GM23338 (cell line): ENCODE results near the gene GRK5. TPM values are rescaled to one million over a fixed set of nuclear protein-coding genes. Genes with fewer than 3 reads are reported as not detected.

Experiments
- microRNA-seq: library from miRNA; unstranded; fragments of <30 nt; microRNA quantifications from one replicate; pipeline ENCODE4, GENCODE V29; 2017
- polyA plus RNA-seq: library from polyadenylated mRNA; unstranded; fragments of >200 nt; fragmentation: Nextera tagmentation; extraction: Ambion mirVana; gene quantifications from 2 replicates; pipeline ENCODE4 v1.2.1, GENCODE V29; 2016
- small RNA-seq: library from RNA; depleted of rRNA; stranded (forward); fragments of <200 nt; gene quantifications from one replicate; pipeline ENCODE3, GENCODE V24; 2014; ENCODE audit warnings: low replicate concordance
- total RNA-seq: library from RNA; depleted of rRNA; stranded (reverse); fragments of >200 nt; shearing (Covaris generic); gene quantifications from 2 replicates; pipeline ENCODE4 v1.2.3, GENCODE V29; 2014; rRNA removed

Gene GRK5
- total and polyA plus RNA-seq, 2 experiments from 2014 or later, result 0.53 to 2.0 TPM

Small RNA genes within 50 kb of the gene (microRNA-seq; reads per million reads assigned to microRNA genes)
- gene MIR4681, result not detected

Small RNA genes within 50 kb of the gene (small RNA-seq; reads per million reads assigned to genes)
- gene MIR4681, result not detected
- not detected for gene RN7SL749P

Other genes with a start within 250 kb of the GRK5 start
- gene NANOS1, start 177.9 kb upstream of the GRK5 start, total RNA-seq, result 2.9 and 7.8 TPM in 2 replicates
- 1.6 and 2.2 TPM in 2 replicates for gene NANOS1, start 177.9 kb upstream of the GRK5 start, polyA plus RNA-seq
- gene EIF3A, start 126.8 kb upstream of the GRK5 start, total RNA-seq, result 170 and 171 TPM in 2 replicates
- gene EIF3A, start 126.8 kb upstream of the GRK5 start, polyA plus RNA-seq, result 136 and 152 TPM in 2 replicates
- 41.8 and 53.7 TPM in 2 replicates for gene DENND10, start 103.5 kb upstream of the GRK5 start, total RNA-seq
- 36.5 and 41.4 TPM in 2 replicates for gene DENND10, start 103.5 kb upstream of the GRK5 start, polyA plus RNA-seq
- 22.3 and 51.6 TPM in 2 replicates for gene SFXN4, start 41.9 kb upstream of the GRK5 start, total RNA-seq
- gene SFXN4, start 41.9 kb upstream of the GRK5 start, polyA plus RNA-seq, result 18.6 and 20.1 TPM in 2 replicates
- gene PRDX3, start 28.8 kb upstream of the GRK5 start, total RNA-seq, result 285 and 314 TPM in 2 replicates
- gene PRDX3, start 28.8 kb upstream of the GRK5 start, polyA plus RNA-seq, result 262 and 275 TPM in 2 replicates